GM18951 (cell line): Measurements from ENCODE around the gene MGAT4A.
"Not testable (repeated sequence)": the region's sequence is repeated elsewhere in the genome, so short reads cannot be mapped to it uniquely, and the experiment has no call there.

Experiments used
- POLR2A ChIP-seq: IDR thresholded peaks from 4 replicates; pipeline ENCODE4 v1.6.1; 2011; ENCODE audit warnings: mild to moderate bottlenecking; ENCODE audit not compliant: insufficient read length, insufficient read depth; ENCODE audit errors: extremely low read depth
- in situ Hi-C: fragments of 300-500 bp; cut with MboI; formaldehyde crosslinking; loops from one replicate; pipeline ENCODE4 v1.12.0; 2022; ENCODE audit warnings: low sequenced_read_pairs, mixed read lengths, inconsistent platforms; ENCODE audit not compliant: unreplicated experiment

MGAT4A gene

GRCh38 chr2:98664323-98664722 lies 66.6 kb downstream of the MGAT4A start:
- TF ChIP-seq POLR2A: no peak
- in situ Hi-C loops: no loop called here

- in situ Hi-C loops: no loop called here
- TF ChIP-seq POLR2A: no peak
Measured at GRCh38 chr2:98663511-98664090, 67.3 kb downstream of the MGAT4A start.

GRCh38 chr2:98659491-98659840 lies 71.5 kb downstream of the MGAT4A start:
- in situ Hi-C loops: not testable (repeated sequence)

GRCh38 chr2:98658816-98659490 lies 72.0 kb downstream of the MGAT4A start:
- in situ Hi-C loops: no loop called here
- TF ChIP-seq POLR2A: no peak

GRCh38 chr2:98656800-98657199 lies 74.1 kb downstream of the MGAT4A start:
- in situ Hi-C loops: no loop called here
- TF ChIP-seq POLR2A: no peak

GRCh38 chr2:98654699-98655495 lies 76.0 kb downstream of the MGAT4A start:
- TF ChIP-seq POLR2A: no peak
- in situ Hi-C loops: no loop called here

GRCh38 chr2:98650998-98651397 lies 79.9 kb downstream of the MGAT4A start:
- no peak for TF ChIP-seq POLR2A
- in situ Hi-C loops: no loop called here

GRCh38 chr2:98649992-98650375 lies 80.9 kb downstream of the MGAT4A start:
- no peak for TF ChIP-seq POLR2A
- in situ Hi-C loops: loop anchor here (10.0 kb wide), 2 partner anchors 185 to 415 kb away; no protein-coding TSS in a partner anchor

GRCh38 chr2:98649135-98649991 lies 81.6 kb downstream of the MGAT4A start:
- no peak for TF ChIP-seq POLR2A
- in situ Hi-C loops: loop anchor here (10.0 kb wide), 2 partner anchors 185 to 415 kb away; no protein-coding TSS in a partner anchor

- TF ChIP-seq POLR2A: no peak
- in situ Hi-C loops: loop anchor here (10.0 kb wide), 2 partner anchors 186 to 416 kb away; no protein-coding TSS in a partner anchor
Measured at GRCh38 chr2:98648451-98648850, 82.5 kb downstream of the MGAT4A start.

- in situ Hi-C loops: loop anchor here (10.0 kb wide), 2 partner anchors 187 to 417 kb away; no protein-coding TSS in a partner anchor
- TF ChIP-seq POLR2A: no peak
Measured at GRCh38 chr2:98647636-98648035, 83.3 kb downstream of the MGAT4A start.

GRCh38 chr2:98643496-98644100 lies 87.3 kb downstream of the MGAT4A start:
- TF ChIP-seq POLR2A: no peak
- in situ Hi-C loops: loop anchor here (10.0 kb wide), 2 partner anchors 191 to 421 kb away; no protein-coding TSS in a partner anchor
